GM18951 (cell line): ENCODE measurements around the gene DEFB129.
"Not testable (repeated sequence)": the region's sequence is repeated elsewhere in the genome, so short reads cannot be mapped to it uniquely, and the experiment has no call there.

Experiments used
- POLR2A ChIP-seq: IDR thresholded peaks from 4 replicates; pipeline ENCODE4 v1.6.1; 2011; ENCODE audit warnings: mild to moderate bottlenecking; ENCODE audit not compliant: insufficient read length, insufficient read depth; ENCODE audit errors: extremely low read depth
- in situ Hi-C: fragments of 300-500 bp; cut with MboI; formaldehyde crosslinking; loops from one replicate; pipeline ENCODE4 v1.12.0; 2022; ENCODE audit warnings: low sequenced_read_pairs, mixed read lengths, inconsistent platforms; ENCODE audit not compliant: unreplicated experiment

The DEFB129 gene, protein sequence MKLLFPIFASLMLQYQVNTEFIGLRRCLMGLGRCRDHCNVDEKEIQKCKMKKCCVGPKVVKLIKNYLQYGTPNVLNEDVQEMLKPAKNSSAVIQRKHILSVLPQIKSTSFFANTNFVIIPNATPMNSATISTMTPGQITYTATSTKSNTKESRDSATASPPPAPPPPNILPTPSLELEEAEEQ

DNA sequence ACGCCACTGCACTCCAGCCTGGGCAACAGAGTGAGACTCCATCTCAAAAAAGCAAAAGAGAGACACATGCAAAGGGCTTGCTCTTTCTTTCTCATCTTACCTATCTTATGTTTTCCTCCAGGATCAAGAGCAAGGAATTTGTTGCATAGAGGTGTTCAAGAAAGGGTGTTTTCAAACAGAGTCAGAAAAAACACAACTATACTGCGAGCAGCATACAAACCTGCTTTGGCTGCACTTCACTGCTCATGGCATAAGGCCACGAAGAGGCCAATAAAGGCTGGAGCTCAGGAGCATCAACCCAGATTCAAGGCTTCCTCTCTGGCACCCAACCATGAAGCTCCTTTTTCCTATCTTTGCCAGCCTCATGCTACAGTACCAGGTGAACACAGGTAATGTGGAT is at the start of gene DEFB129:
Gene DEFB129, plus strand, starts transcription at position 301 of the 400 bp plus-strand sequence. Its CDS starts 31 bp downstream, at position 332.
- no peak for TF ChIP-seq POLR2A
- in situ Hi-C loops: no loop called here

DNA sequence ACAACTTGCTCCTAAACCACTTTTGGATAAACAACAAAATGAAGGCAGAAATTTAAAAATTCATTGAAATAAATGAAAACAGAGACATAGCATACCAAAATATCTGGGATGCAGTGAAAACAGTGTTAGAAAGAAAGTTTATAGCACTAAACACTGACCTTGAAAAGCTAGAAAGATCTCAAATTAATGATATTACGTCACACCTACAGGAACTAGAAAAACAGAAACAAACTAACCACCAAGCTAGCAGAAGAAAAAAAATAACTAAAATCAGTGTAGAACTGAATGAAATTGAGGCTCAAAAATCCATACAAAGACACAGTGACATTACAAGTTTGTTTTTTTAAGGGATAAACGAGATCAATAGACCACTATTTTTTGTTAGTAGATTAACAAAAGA is 42.8 kb upstream of the DEFB129 start:
- no peak for TF ChIP-seq POLR2A

DNA sequence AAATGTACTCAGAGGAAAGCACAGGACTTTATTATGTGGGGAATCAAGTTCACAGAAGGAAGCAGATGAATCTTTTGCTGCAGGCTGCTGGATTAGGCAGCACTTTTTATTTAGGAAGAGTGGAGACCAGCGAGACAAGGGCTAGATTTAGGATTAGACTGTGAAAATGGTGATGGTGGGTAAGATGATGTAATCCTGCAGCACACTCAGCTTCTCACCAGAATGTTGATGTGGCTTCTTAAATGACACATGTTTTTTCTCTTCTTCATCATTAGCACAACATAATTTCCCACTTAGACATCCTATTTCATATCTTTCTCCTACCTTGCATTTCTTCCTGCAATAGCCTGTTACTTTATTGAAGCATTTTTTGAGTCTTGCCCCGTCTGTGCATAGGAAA is 39.3 kb upstream of the DEFB129 start:
- in situ Hi-C loops: no loop called here
- TF ChIP-seq POLR2A: no peak

More for the DNA sequence above, 42.8 kb upstream of the DEFB129 start:
- in situ Hi-C loops: no loop called here

DNA sequence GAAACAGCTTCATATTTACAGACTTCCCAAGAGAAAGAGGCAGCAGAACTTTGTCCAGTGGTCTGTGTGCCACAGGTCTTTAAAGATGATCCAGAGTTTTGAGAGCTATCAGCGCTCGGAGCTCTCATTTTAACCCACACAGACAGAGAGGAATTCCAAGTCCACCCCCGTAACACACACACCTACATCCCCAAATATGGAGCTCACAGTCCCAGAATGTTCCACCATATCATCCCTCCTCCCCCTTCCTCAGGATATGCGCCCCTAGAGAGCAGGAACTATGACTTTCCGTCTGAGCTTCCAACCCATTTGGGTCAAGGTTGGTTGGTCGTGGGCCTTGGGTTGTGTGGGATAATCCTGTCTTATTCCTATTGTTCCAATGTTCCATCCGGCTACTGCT is 37.4 kb upstream of the DEFB129 start, which contains the start of gene DEFB128:
Gene DEFB128, minus strand, starts transcription at position 101 of the 400 bp plus-strand sequence. Its CDS starts 88 bp downstream, at position 13.
- in situ Hi-C loops: no loop called here
- TF ChIP-seq POLR2A: no peak

DNA sequence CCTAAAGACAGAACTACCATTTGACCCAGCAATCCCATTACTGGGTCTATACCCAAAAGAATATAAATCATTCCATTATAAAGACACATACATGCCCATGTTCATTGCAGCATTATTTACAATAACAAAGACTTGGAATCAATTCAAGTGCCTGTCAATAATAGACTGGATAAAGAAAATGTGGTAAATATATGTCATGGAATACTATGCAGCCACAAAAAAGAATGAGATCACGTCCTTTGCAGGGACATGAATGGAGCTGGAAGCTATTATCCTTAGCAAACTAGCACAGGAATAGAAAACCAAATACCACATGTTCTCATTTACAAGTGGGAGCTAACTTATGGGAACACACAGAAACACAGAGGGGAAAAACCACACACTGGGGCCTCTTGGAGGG is 28.8 kb upstream of the DEFB129 start:
- no peak for TF ChIP-seq POLR2A
- in situ Hi-C loops: no loop called here

DNA sequence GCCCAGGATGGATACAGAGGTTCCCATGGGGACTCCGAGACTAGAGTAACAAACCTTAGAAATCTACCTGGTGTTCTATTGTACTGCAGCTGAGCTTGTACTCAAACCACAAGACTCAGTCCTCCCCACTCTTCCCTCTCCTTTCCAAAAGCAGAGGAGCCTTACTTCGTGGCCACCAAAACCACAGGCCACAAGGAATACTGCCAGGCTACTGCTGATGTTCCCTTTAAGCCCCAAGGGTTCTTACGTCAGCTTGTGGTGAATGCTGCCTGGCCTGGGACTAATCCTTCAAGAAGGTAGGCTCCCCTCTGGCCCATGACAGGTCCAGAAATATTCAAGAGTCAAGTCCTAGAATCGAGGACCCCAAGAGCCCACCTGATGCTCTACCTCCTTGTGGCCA is 27.1 kb upstream of the DEFB129 start:
- in situ Hi-C loops: no loop called here

DNA sequence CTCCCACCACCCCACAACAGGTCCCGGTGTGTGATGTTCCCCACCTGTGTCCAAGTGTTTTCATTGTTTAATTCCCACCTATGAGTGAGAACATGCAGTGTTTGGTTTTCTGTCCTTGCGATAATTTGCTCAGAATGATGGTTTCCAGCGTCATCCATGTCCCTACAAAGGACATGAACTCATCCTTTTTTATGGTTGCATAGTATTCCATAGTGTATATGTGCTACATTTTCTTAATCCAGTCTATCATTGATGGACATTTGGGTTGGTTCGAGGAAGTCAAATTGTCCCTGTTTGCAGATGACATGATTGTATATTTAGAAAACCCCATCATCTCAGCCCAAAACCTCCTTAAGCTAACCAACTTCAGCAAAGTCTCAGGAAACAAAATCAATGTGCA is 23.4 kb upstream of the DEFB129 start:
- in situ Hi-C loops: not testable (repeated sequence)

More for the DNA sequence above, 27.1 kb upstream of the DEFB129 start:
- TF ChIP-seq POLR2A: no peak

DNA sequence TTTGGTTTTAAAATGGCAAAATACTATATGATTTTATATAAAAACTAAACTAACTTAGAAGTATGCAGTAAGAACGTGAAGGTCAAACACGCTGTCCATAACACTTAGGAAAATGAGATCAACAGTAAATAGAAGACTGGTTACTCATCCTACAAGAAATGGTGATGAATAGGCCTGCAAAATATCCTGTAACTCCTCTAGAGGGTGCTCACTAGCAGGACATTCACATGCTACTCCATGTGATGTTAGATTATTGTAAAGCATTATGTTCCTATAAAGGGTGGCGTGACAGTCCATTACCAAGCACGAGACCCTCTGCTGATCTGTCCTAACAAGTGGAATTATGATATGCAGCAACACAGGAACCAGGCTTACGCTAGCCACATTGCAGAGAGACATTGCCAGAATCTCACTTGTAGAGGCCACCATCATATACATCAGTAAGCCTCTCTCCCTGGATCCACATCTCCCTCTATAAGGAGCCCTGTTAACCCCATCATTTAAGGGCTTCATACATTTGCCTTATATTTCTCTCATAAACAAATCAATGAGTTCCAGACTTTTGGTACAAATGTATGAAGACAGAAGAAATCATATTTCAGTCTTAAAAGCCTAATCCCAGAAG is 18.0 kb upstream of the DEFB129 start:
- no peak for TF ChIP-seq POLR2A
- in situ Hi-C loops: no loop called here

DNA sequence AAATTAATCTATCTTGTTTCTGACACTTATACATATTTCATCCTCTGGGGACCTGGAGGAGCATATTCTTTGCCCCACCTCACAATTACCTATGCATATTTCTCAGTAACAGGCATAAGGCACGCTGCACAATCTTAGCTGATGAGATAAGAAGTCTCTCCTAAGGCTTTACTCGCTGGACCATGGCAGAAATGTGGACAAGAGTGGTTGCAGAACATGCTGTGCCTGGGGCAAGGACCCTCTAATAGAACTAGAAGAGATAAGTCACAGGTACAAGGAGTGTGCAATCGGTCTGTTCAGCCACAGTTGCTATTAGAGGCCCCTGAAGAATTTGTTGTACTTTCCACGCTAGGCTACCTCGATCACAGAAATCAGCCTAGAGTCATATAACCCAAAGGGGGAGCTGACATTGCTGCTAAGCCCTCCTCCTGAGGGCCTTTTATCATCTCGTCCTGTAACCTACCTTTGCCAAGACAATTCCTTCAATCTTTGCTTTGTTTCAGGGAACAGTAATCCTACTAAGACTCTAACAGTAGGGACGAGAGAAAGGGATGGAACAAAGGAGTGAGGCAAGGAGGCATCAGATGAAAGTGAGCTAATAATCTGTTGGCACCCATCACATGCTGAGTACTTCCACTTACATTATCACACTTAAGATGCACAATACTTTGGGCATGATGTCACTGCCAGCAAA is 16.1 kb upstream of the DEFB129 start:
- in situ Hi-C loops: no loop called here
- no peak for TF ChIP-seq POLR2A

DNA sequence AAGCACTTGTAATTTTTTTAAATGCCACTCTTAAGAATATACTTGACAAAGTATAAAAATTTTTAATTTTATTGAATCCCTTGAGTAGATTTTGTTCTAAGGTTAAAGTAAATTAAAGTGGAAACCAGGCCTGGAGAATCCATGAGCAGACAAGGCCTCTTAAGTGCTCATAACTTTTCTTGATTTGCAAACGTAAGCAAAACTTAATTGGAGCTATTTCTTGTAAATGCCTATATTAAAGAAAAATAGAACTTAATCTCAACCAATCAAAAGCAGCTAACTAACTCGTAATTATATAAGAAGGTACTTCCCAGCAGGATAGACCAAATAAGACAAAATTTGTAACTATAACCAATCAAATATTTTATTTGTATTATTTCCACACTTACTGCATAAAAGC is 12.7 kb upstream of the DEFB129 start:
- in situ Hi-C loops: no loop called here
- no peak for TF ChIP-seq POLR2A

DNA sequence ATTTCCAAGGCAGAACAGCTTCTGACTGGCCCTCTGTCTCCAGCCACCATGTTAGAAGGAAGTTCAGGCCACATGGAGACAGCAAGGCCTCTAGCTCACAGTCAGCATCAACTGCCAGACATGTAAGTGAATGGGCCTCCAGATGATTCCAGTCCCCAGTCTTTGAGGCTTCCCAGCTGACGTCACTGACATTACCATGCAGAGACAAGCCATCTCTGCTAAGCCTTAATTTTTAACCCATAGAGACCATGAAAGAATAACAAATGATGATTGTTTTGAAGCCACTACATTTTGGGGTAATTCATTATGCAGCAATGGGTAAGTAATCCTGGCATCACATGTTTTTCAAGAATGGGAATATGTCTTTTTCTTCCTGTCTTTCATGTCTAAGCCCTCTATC is 11.3 kb upstream of the DEFB129 start:
- no peak for TF ChIP-seq POLR2A
- in situ Hi-C loops: no loop called here

DNA sequence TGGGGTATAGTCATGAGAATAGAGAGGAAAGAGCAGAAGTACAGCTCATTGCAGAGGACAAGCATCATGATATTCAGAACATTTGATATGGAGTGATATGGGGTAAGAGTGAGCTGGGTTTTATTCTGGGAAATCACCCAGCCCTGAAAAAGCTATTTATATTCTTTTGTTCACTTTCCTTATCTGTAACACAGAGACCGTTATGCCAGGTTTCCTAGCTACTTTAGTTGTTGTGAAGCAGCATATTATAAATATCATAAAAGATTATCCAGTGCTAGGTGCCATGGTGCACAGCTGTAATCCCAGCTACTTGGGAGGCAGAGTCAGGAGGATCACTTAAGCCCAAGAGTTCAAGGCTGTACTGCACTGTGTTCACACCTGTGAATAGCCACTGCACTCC is 9.8 kb upstream of the DEFB129 start:
- TF ChIP-seq POLR2A: no peak
- in situ Hi-C loops: no loop called here

DNA sequence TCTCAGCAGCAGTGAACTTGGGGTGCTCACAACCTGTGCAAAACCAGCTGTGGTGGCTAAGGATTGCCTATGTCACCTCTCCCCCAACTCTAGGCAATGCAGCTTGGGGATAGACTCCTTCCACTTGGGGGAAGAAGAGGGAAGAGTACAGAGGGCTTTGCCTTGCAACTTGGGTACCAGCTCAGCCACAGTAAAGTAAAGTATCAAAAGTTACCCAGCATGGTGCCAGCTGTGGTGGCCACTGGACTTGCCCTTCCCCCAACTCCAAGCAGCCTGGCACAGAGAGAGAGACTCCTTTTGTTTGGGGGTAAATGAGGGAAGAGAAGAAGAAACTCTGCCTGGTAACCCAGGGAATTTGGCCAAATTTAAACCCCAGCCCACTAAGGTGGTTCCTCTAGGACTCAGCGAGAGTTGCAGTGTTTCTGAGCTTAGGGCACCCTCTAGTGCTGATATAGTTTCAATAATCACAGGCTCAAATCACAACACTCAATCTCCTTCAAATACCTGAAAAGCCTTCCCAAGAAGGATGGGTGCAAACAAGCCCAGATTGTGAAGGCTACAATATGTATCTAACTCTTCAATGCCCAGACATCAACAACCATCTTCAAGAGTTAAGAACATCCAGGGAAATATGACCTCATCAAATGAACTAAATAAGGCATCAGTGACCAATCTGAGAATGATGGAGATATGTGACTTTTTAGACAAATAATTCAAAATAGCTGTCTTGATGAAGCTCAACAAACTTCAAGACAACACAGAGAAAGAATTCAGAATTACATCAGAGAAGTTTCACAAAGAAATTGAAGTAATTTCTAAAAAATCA is 7.6 kb upstream of the DEFB129 start:
- in situ Hi-C loops: no loop called here
- no peak for TF ChIP-seq POLR2A
